Right lung (tissue), 5 donors: ENCODE results near the gene SLC43A2. TPM values are rescaled to one million over a fixed set of nuclear protein-coding genes. Genes with fewer than 3 reads are reported as not detected.
"Not testable (repeated sequence)": the region's sequence is repeated elsewhere in the genome, so short reads cannot be mapped to it uniquely, and the experiment has no call there.

ENCODE experiments used
- DNase-seq, 2 donors: peaks; one replicate each; pipeline ENCODE4 v3.0.0-alpha.2; 2013
- polyA plus RNA-seq, 5 donors: library from polyadenylated mRNA; unstranded; fragments of 120-200 nt; gene quantifications; one replicate each; pipeline versions ENCODE4 v1.2.1 to v1.2.3, GENCODE V29; 2013; ENCODE audit warnings: inconsistent platforms in 1 of 5, low replicate concordance in 1 of 5; ENCODE audit not compliant: insufficient read length in 5 of 5, insufficient read depth in 1 of 5

SLC43A2 gene
- polyA plus RNA-seq, 5 donors, result 21.0 to 29.0 (median 23.4) TPM

DNA sequence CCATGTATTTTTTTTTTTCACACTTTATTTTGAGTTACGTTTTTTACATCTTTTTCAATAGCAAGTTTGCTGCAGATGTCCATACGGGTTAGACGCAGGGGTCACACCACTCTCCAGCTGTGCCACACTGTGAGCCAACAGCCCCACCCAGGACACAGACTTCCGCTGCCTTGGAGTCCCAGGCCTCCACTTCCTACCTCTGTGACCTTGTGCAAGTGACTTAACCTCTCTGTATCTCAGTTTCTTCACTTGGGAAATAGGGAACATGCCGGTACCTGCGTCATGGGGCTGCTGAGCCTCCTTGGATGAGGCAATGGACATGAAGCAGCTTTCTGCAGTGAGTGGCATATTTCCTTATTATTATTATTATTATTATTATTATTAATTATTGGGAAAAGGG lies 62.8 kb downstream of the SLC43A2 start:
- no peak for DNase-seq

DNA sequence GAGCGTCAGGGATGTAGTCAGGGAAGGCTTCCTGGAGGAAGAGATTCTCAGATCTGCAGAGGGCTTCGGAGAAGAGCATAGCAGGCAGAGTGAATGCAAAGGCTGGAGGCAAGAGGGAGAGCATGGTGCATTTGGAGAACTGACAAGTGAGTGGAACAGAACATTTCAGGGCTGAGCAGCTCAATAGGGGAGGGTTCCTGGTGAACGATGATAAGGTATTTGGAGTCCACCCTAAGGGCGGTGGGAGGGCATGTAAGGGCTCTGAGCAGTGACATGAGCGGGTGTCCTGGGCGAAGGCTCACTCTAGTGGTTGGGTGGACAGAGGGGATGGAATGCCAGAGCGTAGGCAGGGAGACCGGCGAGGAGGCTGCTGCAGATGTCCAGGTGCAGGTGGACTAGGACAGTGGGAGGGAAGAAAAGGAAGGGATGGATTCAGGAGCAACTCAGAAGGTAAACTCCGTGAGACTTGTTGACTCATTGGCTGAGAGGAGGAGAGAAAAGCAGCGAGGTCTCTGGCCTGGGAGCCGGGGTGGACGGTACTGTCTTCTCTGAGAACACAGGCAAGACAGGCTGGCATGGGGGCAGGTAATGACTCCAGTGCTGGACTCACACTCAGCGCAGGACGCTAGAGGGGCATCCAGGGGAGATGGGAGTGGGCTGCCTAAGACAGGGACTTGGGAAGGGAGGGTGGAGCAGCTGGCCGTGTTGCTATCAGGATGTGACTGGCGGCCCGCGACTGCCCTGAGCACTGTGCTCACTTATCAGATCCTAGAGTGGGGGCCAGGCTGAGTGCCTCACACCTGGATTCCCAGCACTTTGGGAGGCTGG lies 64.6 kb downstream of the SLC43A2 start:
- DNase-seq, result no peak

- not testable (repeated sequence) for DNase-seq
Measured at GRCh38 chr17:1563471-1563785, 65.2 kb downstream of the SLC43A2 start.

- no peak for DNase-seq
Measured at GRCh38 chr17:1562176-1562643, 66.4 kb downstream of the SLC43A2 start.

DNA sequence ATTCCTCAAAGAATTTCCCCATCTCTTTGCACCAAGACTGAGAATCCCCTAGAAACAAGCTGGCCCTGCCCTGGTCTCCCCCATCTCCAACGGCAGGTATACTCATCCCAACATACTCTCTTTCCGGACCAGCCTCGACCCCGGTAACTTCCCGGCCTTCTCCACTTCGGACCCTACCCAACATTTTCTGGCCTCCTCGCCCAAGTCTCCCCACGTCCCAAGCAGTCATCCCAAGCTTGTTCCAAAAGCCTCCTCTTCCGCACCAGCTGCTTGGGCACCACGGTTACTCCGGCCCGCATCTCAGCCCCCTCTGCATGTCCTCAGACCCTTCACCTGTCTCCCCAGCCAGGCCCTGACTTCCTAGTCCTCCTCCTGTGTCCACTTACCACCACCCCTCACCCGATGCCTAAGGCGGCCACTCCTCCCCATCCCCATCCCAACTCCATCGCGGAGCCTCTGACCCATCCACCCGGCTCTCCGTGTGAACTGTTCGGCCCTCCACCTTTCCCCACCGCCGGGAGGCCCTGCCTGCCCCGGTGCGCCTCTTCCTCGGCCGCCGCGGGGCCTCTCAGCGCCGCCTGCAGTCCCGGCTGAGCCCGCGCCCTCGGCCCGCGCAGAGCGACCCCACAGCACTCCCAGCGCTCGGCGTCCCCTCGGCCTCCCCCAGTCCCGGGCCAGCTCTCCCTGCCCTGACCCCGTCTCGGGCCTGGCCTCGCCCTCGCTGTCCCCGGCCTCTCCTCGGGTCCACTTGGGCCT lies 67.0 kb downstream of the SLC43A2 start:
- no peak for DNase-seq

GRCh38 chr17:1560858-1561355 lies 67.7 kb downstream of the SLC43A2 start:
- no peak for DNase-seq

DNA sequence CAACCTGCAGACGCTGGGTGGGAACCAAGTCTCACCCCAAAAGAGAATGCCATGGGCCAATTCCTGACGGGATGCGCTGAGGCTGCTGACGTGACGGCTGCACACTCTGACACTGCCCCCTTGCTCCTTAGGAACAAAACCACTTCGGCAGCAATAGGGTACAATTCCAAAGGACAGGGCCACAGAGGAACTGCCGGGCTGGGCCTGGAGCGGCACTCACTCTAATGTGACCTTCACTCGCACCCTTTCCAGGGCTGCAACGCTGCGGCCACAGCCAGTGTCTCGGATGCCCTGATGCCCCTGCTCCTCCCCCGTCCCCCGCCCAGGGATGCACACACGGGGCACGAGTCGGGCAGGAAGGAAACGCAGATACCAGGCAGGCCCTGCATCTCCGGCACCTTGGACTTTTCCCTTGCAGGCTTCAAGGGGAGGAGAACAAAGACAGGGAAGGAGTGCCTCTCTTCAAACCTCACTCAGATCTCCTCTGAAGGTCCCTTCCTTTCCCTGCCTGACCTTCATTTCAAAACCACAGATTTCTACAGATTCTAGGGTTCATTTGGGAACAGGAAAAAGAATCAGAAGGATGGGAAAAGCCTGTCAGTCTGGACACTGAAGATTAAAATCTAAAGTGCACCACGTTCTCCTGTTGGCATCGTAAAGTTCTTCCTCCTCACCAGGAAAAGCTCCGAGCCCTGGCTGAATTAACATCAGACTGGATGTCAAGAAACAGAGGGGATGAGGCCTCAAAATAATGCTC lies 68.4 kb downstream of the SLC43A2 start:
- DNase-seq, result no peak

- no peak for DNase-seq
Measured at GRCh38 chr17:1559047-1560043, 69.3 kb downstream of the SLC43A2 start.

GRCh38 chr17:1558401-1558800 lies 70.2 kb downstream of the SLC43A2 start:
- no peak for DNase-seq

DNA sequence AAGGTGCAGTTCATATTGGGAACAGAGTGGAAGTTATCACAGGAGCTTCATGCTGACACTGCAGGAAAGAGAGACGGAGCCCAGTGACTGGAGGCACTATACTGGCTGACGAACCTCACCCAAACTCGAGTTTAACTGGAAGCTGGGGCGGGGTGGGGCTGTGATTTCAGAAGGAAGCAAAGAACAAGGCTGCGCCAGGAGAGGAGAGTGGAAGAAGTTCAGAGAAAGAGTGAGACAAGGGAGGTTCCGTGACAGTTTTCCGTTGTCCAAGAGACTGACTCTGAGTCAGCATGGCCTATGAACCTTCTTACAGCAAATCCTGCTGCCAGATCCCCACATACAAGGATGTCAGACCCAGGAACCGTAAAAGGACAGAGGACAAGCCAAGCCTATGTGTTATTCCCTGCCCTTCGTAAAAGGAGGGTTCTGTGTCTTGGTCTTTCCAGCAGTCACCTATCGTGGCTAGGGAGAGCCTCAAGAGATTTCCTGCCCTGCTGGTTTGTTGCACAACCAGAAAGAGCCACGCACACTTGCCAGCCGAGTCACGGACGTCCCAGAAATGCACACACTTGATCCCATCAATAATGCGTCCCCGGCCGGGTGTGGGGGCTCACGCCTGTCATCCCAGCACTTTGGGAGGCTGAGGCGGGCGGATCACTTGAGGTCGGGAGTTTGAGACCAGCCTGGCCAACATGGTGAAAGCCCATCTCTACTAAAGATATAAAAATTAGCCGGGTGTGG lies 71.1 kb downstream of the SLC43A2 start:
- no peak for DNase-seq

DNA sequence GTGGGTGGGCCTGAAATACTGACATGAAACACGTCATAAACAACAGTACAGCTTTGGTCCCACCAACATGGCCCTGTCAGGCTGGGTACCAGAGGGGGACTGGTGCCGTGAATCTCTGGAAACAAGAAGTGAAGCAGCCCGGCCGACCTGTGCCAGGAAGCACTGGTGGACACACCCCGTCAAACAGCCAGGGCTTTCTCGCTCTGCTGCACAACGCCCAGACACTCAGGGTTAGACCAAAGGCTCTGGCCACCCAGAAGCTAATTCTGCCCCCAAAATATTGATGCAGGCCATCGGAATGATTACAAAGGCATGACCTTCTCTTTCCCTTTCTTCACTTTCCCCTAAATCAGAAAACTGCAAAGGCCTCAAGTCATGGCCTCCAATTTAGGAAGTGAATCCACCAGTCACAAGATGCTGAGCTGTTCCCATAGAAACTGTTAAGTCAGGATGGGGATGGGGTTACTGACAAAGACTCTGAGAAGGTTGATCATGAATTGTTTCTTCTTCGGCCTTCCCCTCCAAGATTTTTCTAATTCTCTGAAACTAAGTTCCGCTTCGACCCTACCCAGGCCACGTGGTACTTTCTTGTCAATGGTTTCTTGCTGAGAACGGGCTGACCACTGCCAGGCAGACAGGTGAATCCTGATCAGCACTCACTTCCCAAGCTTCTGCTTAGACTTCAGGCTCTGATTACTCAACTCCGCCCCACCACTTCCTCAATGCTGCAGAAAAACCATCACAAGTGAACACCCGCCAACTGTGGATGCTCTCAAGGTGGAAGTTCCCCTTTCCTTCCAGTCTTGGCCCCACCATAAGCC lies 72.8 kb downstream of the SLC43A2 start:
- DNase-seq, result no peak

DNA sequence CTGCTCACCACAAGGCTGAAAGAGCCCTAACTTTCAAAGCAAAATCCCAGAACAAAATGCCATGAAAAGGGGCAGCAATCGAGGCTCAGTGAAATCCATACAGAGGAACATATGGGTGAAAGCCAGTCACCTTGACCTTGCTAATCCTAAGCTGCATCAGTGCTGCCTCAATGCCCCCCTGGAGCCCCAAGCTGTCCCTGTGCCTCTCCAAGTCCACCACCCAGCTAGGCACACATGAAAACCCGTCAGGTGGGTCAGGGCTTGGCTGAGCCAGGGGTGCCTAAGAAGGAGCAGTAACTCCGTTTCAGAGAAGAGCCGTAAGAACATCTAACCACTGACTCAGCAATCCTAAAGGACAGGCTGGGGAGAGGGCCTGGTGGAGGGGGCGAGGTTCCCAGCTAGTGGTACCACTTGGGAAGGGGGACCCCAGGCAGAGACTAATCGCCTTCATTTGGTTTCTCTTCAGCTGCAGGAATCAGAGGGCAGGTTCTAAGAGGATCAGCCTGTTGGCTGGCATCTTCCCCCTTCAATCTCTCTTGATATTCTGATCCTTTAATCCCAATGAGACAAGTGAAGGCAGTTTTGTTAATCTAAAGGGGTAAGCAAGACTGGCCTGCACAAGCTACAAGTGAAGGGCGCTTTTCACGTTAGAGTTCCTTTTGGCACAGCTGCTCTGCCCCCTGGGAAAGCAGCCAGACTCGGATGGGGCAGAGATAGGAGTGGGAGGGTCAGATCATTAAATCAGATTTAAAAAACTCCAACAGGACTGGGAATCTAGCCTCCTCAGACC lies 73.7 kb downstream of the SLC43A2 start:
- no peak for DNase-seq

- no peak for DNase-seq
Measured at GRCh38 chr17:1553354-1554266, 75.0 kb downstream of the SLC43A2 start.

GRCh38 chr17:1552932-1553331 lies 75.7 kb downstream of the SLC43A2 start:
- DNase-seq, result no peak

- DNase-seq, result no peak
Measured at GRCh38 chr17:1551741-1552140, 76.9 kb downstream of the SLC43A2 start.

GRCh38 chr17:1548032-1548431 lies 80.6 kb downstream of the SLC43A2 start:
- no peak for DNase-seq

GRCh38 chr17:1546292-1546922 lies 82.2 kb downstream of the SLC43A2 start:
- DNase-seq, result no peak
